Neural progenitor cell (in vitro differentiated cells): Measurements from ENCODE around the gene ZNF330. TPM values are rescaled to one million over a fixed set of nuclear protein-coding genes. Genes with fewer than 3 reads are reported as not detected.
"Not testable (repeated sequence)": the region's sequence is repeated elsewhere in the genome, so short reads cannot be mapped to it uniquely, and the experiment has no call there.

Experiments used
- DNase-seq: peaks from one replicate; pipeline ENCODE4 v3.0.0-alpha.2; 2016; ENCODE audit warnings: low spot score
- H2AFZ ChIP-seq: fragments of 200-600 bp; sonication (generic); replicated peaks from 2 replicates; pipeline ENCODE4 v1.6.1; 2016; ENCODE audit warnings: antibody characterized with exemption
- H3F3A ChIP-seq: fragments of 200-600 bp; sonication (generic); 2 replicates; pipeline ENCODE4 v1.6.1; 2016; ENCODE audit warnings: antibody characterized with exemption, low read depth
- H3K27ac ChIP-seq: fragments of 200-600 bp; sonication (generic); 2 replicates; pipeline ENCODE4 v1.5.1; 2016; ENCODE audit warnings: mild to moderate bottlenecking
- H3K27me3 ChIP-seq: fragments of 200-600 bp; sonication (generic); 2 replicates; pipeline ENCODE4 v1.6.1; 2016; ENCODE audit warnings: mild to moderate bottlenecking, moderate library complexity
- H3K36me3 ChIP-seq: fragments of 200-600 bp; sonication (generic); 2 replicates; pipeline ENCODE4 v1.5.1; 2016
- H3K4me1 ChIP-seq: fragments of 200-600 bp; sonication (generic); 2 replicates; pipeline ENCODE4 v1.6.1; 2016; ENCODE audit warnings: mixed run types
- H3K4me2 ChIP-seq: fragments of 200-600 bp; sonication (generic); 2 replicates; pipeline ENCODE4 v1.6.1; 2016
- H3K4me3 ChIP-seq: fragments of 200-600 bp; sonication (generic); 2 replicates; pipeline ENCODE4 v1.5.1; 2016
- H3K79me2 ChIP-seq: fragments of 200-600 bp; sonication (generic); 2 replicates; pipeline ENCODE4 v1.6.1; 2016; ENCODE audit warnings: low read depth
- H3K9ac ChIP-seq: fragments of 200-600 bp; sonication (generic); 2 replicates; pipeline ENCODE4 v1.6.1; 2016
- H3K9me3 ChIP-seq: fragments of 200-600 bp; sonication (generic); 2 replicates; pipeline ENCODE4 v1.5.1; 2016; ENCODE audit warnings: low read depth
- H4K20me1 ChIP-seq: fragments of 200-600 bp; sonication (generic); 2 replicates; pipeline ENCODE4 v1.6.1; 2016; ENCODE audit warnings: low read depth
- H3K27ac Mint-ChIP-seq: 3 replicates; pipeline ENCODE4 v1.8.0; 2021; ENCODE audit warnings: mixed read lengths
- H3K27me3 Mint-ChIP-seq: 2 replicates; pipeline ENCODE4 v1.8.0; 2022; ENCODE audit warnings: low read depth, mild to moderate bottlenecking, inconsistent platforms, moderate library complexity, mixed read lengths; ENCODE audit not compliant: insufficient read depth
- H3K36me3 Mint-ChIP-seq: 3 replicates; pipeline ENCODE4 v1.8.0; 2021; ENCODE audit warnings: mixed read lengths
- H3K4me1 Mint-ChIP-seq: 3 replicates; pipeline ENCODE4 v1.8.0; 2021; ENCODE audit warnings: mixed read lengths
- H3K4me3 Mint-ChIP-seq: 3 replicates; pipeline ENCODE4 v1.8.0; 2021; ENCODE audit warnings: mild to moderate bottlenecking, moderate library complexity, mixed read lengths
- H3K9me3 Mint-ChIP-seq: 3 replicates; pipeline ENCODE4 v1.8.0; 2020; ENCODE audit warnings: mixed read lengths
- EZH2 ChIP-seq: fragments of 200-600 bp; sonication (generic); IDR thresholded peaks from 2 replicates; pipeline ENCODE4 v1.6.1; 2017; ENCODE audit warnings: antibody characterized with exemption, mild to moderate bottlenecking, moderate library complexity
- EZH2phosphoT487 ChIP-seq: fragments of 200-600 bp; sonication (generic); IDR thresholded peaks from 2 replicates; pipeline ENCODE4 v1.6.1; 2017; ENCODE audit warnings: antibody characterized with exemption
- total RNA-seq: library from RNA; depleted of rRNA; stranded (reverse); fragments of >200 nt; gene quantifications from 2 replicates; pipeline ENCODE4 v1.2.3, GENCODE V29; 2015; ENCODE audit warnings: low replicate concordance
- TF ChIP-seq, protein P1 (sequence below): fragments of 200-600 bp; sonication (generic); IDR thresholded peaks from 2 replicates; pipeline ENCODE4 v1.5.1; 2017; ENCODE audit warnings: antibody characterized with exemption, mild to moderate bottlenecking

ZNF330 gene
- total RNA-seq, 1 donor from 2014 or later = 59.2 TPM

DNA sequence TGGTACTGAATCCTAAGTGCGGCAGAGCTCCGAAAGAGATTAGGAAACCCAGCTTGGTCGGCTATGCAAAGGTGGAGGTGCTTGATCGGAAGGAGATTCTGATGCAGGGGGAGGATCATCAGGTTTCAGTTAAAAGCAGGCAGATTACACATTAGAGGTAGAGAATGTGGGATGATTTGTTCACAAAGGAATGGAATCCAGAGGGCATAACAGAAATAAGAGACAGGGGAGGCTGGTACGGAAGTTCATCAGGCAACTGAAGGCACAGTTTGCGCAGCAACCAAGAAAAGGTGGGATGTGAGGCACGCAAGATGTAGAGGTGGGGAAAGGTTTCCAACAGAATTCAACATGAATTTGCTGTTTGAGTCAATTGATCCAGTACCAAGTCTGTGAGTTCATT, 424 bp upstream of the ZNF330 start:
- H2AFZ ChIP-seq = peak overlapping the region; percentile 97
- no peaks in the 10 kb centered on the region for H3F3A ChIP-seq
- no peak overlapping the region for H3K27ac ChIP-seq
- H4K20me1 ChIP-seq = peaks cover 5% of the 10 kb centered on the region
- H3K4me1 ChIP-seq = peaks cover 7% of the 10 kb centered on the region
- Mint-ChIP-seq H3K4me3 (peak overlapping the region; percentile 97), H3K9me3 (no peaks in the 10 kb centered on the region), H3K4me1 (peaks cover 20% of the 10 kb centered on the region), H3K27me3 (no peaks in the 10 kb centered on the region), H3K36me3 (no peaks in the 10 kb centered on the region), H3K27ac (peak overlapping the region; percentile 74)
- H3K4me2 ChIP-seq = peak overlapping the region; percentile 86
- H3K9me3 ChIP-seq = no peaks in the 10 kb centered on the region
- H3K36me3 ChIP-seq = no peaks in the 10 kb centered on the region
- DNase-seq = peak; percentile 2
- peaks cover 22% of the 10 kb centered on the region for H3K79me2 ChIP-seq
- H3K27me3 ChIP-seq = no peaks in the 10 kb centered on the region
- H3K4me3 ChIP-seq = peak overlapping the region; percentile 89
- H3K9ac ChIP-seq = no peak overlapping the region
- TF ChIP-seq EZH2phosphoT487 = no peak
- TF ChIP-seq, protein P1, sequence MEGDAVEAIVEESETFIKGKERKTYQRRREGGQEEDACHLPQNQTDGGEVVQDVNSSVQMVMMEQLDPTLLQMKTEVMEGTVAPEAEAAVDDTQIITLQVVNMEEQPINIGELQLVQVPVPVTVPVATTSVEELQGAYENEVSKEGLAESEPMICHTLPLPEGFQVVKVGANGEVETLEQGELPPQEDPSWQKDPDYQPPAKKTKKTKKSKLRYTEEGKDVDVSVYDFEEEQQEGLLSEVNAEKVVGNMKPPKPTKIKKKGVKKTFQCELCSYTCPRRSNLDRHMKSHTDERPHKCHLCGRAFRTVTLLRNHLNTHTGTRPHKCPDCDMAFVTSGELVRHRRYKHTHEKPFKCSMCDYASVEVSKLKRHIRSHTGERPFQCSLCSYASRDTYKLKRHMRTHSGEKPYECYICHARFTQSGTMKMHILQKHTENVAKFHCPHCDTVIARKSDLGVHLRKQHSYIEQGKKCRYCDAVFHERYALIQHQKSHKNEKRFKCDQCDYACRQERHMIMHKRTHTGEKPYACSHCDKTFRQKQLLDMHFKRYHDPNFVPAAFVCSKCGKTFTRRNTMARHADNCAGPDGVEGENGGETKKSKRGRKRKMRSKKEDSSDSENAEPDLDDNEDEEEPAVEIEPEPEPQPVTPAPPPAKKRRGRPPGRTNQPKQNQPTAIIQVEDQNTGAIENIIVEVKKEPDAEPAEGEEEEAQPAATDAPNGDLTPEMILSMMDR = no peak
- TF ChIP-seq EZH2 = no peak

DNA sequence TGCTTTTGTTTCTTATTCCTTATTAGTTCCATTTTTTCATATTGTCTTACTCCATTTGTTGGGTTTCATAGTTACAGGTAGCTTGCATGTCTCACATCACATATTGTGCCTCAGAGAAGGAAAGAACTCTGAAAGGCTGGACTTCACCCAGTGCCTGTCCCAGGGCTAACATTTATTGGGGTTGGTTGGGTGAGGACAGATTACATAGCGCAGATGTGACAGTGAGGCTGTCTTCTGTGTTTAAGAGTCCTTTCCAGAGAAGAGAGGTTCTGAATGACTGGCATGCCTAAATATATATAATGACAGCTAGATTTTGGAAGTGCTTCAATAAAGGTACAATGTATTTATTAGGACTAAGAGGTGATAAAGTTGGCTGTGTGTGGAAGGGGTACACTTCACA, 2.7 kb downstream of the ZNF330 start:
- Histone ChIP-seq H3K9me3 (no peaks in the 10 kb centered on the region), H2AFZ (no peak overlapping the region), H3K9ac (no peak overlapping the region), H3K36me3 (peaks cover 9% of the 10 kb centered on the region), H3K4me3 (no peak overlapping the region), H3F3A (no peaks in the 10 kb centered on the region), H4K20me1 (peaks cover 5% of the 10 kb centered on the region), H3K27me3 (no peaks in the 10 kb centered on the region), H3K27ac (no peak overlapping the region), H3K79me2 (peaks cover 22% of the 10 kb centered on the region), H3K4me1 (peaks cover 7% of the 10 kb centered on the region), H3K4me2 (no peak overlapping the region)
- TF ChIP-seq EZH2 (no peak), EZH2phosphoT487 (no peak)
- TF ChIP-seq, protein P1 = no peak
- Mint-ChIP-seq H3K9me3 (no peaks in the 10 kb centered on the region), H3K36me3 (peaks cover 6% of the 10 kb centered on the region), H3K27ac (no peak overlapping the region), H3K4me3 (no peak overlapping the region), H3K4me1 (peaks cover 20% of the 10 kb centered on the region), H3K27me3 (no peaks in the 10 kb centered on the region)
- DNase-seq = no peak

DNA sequence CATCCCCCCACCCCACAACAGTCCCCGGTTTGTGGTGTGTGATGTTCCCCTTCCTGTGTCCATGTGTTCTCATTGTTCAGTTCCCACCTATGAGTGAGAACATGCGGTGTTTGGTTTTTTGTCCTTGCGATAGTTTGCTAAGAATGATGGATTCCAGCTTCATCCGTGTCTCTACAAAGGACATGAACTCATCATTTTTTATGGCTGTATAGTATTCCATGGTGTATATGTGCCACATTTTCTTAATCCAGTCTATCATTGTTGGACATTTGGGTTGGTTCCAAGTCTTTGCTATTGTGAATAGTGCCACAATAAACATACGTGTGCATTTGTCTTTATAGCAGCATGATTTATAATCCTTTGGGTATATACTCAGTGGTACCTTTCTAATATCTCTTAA, 6.6 kb downstream of the ZNF330 start:
- H3K9ac ChIP-seq, DNase-seq, H3K27ac ChIP-seq, H2AFZ ChIP-seq, H3K27ac Mint-ChIP-seq, H4K20me1 ChIP-seq, H3K4me1 Mint-ChIP-seq, H3F3A ChIP-seq, H3K4me3 ChIP-seq, H3K4me3 Mint-ChIP-seq, H3K27me3 ChIP-seq, H3K4me1 ChIP-seq, H3K27me3 Mint-ChIP-seq, H3K79me2 ChIP-seq, H3K9me3 Mint-ChIP-seq, H3K9me3 ChIP-seq, H3K4me2 ChIP-seq: not testable (repeated sequence)
- H3K36me3 Mint-ChIP-seq = peaks cover 12% of the 10 kb centered on the region
- H3K36me3 ChIP-seq = peaks cover 17% of the 10 kb centered on the region

DNA sequence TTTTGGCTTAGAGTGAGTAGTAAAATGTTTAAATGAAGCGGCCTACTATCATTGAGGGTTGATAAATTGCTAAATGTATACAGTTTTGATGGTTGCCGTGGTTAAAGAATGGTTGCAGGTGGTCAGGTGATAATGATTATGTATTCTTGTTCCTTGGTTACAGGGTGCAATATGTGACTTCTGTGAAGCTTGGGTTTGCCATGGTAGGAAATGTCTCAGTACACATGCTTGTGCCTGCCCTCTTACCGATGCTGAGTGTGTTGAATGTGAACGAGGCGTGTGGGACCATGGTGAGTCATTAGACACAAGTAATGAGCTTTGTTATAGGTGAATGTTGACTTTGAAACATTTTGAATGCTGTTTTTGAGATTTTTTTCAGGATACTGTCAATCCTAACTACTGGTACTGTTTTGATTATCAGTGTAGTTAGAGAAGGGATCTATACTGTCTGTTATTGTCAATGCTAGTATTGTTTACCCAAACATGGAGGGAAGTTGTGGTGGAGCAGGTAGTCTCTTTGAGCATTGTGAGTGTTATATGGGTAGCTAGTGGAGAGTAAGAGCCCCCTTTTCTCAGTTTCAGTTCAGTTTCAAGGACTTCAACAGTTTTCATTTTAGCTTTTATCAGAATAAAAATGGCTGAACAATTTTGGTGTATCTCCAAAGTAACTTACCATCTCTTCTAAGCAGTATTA, 8.9 kb downstream of the ZNF330 start:
- no peaks in the 10 kb centered on the region for H3K4me1 ChIP-seq

More for the DNA sequence above, 8.9 kb downstream of the ZNF330 start:
- Mint-ChIP-seq H3K4me3 (no peak overlapping the region), H3K4me1 (no peaks in the 10 kb centered on the region), H3K9me3 (no peaks in the 10 kb centered on the region), H3K27ac (no peak overlapping the region), H3K27me3 (no peaks in the 10 kb centered on the region), H3K36me3 (peaks cover 17% of the 10 kb centered on the region)
- Histone ChIP-seq H4K20me1 (no peaks in the 10 kb centered on the region), H3K27me3 (no peaks in the 10 kb centered on the region), H3K4me2 (no peak overlapping the region), H3K79me2 (no peaks in the 10 kb centered on the region), H3K36me3 (peaks cover 28% of the 10 kb centered on the region), H3F3A (no peaks in the 10 kb centered on the region), H3K27ac (no peak overlapping the region), H3K9me3 (no peaks in the 10 kb centered on the region), H3K9ac (no peak overlapping the region), H2AFZ (no peak overlapping the region), H3K4me3 (no peak overlapping the region)
- DNase-seq = no peak
- TF ChIP-seq EZH2phosphoT487 (no peak), EZH2 (no peak)
- TF ChIP-seq, protein P1 = no peak
